ENCODE results near the gene MPHOSPH10.
"Not testable (repeated sequence)": the region's sequence is repeated elsewhere in the genome, so short reads cannot be mapped to it uniquely, and the experiment has no call there.

MPHOSPH10 gene

GRCh38 chr2:71092491-71093260, 37.8 kb upstream of the MPHOSPH10 start:
- H3K79me2 ChIP-seq (ENCODE audit: control insufficient read depth, insufficient read depth, low read length, poor library complexity); H2AK5ac ChIP-seq (ENCODE audit: low read length); H3K4me3 ChIP-seq (ENCODE audit: low read depth, low read length); H2BK5ac ChIP-seq (ENCODE audit: low read depth, low read length, poor library complexity); H4K8ac ChIP-seq (ENCODE audit: low read depth, low read length); H3K4me2 ChIP-seq (ENCODE audit: low read length); H3K4ac ChIP-seq (ENCODE audit: low read depth, low read length); H2BK120ac ChIP-seq (ENCODE audit: insufficient read depth, low read length, poor library complexity); H3K27ac ChIP-seq (ENCODE audit: low read depth, low read length); H3K79me1 ChIP-seq (ENCODE audit: low read length); H4K12ac ChIP-seq (ENCODE audit: low read depth, low read length); H3K27me3 ChIP-seq (ENCODE audit: insufficient read depth, low read length); H4K91ac ChIP-seq (ENCODE audit: low read depth, low read length); H3K14ac ChIP-seq (ENCODE audit: low read length); H3K4me1 ChIP-seq (ENCODE audit: control insufficient read depth in 1 of 2, insufficient read depth in 2 of 2, low read length in 2 of 2); DNase-seq; H3K9ac ChIP-seq (ENCODE audit: low read length); H3K9me3 ChIP-seq (ENCODE audit: insufficient read depth, low read depth, low read length); H3K36me3 ChIP-seq (ENCODE audit: control insufficient read depth in 1 of 2, insufficient read depth in 2 of 2, low read length in 2 of 2); H2AFZ ChIP-seq (ENCODE audit: insufficient read depth, low read length, poor library complexity); H2BK12ac ChIP-seq (ENCODE audit: low read length); H3K23ac ChIP-seq (ENCODE audit: low read length); H3K18ac ChIP-seq (ENCODE audit: low read length): not testable (repeated sequence)
- no CpG with 5 or more reads among the region's 33 CpGs for WGBS (ENCODE audit: extremely low coverage, insufficient coverage, insufficient read length)

GRCh38 chr2:71100195-71100964, 30.1 kb upstream of the MPHOSPH10 start:
- no CpG with 5 or more reads among the region's 3 CpGs for WGBS (ENCODE audit: extremely low coverage, insufficient coverage, insufficient read length)
- Histone ChIP-seq H2AFZ (ENCODE audit: insufficient read depth, low read length, poor library complexity) (no peak overlapping the region), H3K9me3 (ENCODE audit: insufficient read depth, low read depth, low read length) (no peaks in the 10 kb centered on the region)

GRCh38 chr2:71101656-71102055, 28.8 kb upstream of the MPHOSPH10 start:
- no peaks in the 10 kb centered on the region for H3K79me2 ChIP-seq (ENCODE audit: control insufficient read depth, insufficient read depth, low read length, poor library complexity)
- no peak overlapping the region for H3K9ac ChIP-seq (ENCODE audit: low read length)
- no peak overlapping the region for H2AFZ ChIP-seq (ENCODE audit: insufficient read depth, low read length, poor library complexity)
- H2BK120ac ChIP-seq (ENCODE audit: insufficient read depth, low read length, poor library complexity) = no peak overlapping the region
- H3K9me3 ChIP-seq (ENCODE audit: insufficient read depth, low read depth, low read length) = no peaks in the 10 kb centered on the region
- peaks cover 2 to 3% of the 10 kb centered on the region in 2 experiments for H3K4me1 ChIP-seq (ENCODE audit: control insufficient read depth in 1 of 2, insufficient read depth in 2 of 2, low read length in 2 of 2)
- peak overlapping the region; percentile 31 for H3K27ac ChIP-seq (ENCODE audit: low read depth, low read length)
- no peak overlapping the region for H2BK12ac ChIP-seq (ENCODE audit: low read length)
- no peak overlapping the region for H3K18ac ChIP-seq (ENCODE audit: low read length)
- no peaks in the 10 kb centered on the region for H3K36me3 ChIP-seq (ENCODE audit: control insufficient read depth in 1 of 2, insufficient read depth in 2 of 2, low read length in 2 of 2)
- H3K14ac ChIP-seq (ENCODE audit: low read length) = no peak overlapping the region
- peaks cover 1% of the 10 kb centered on the region for H3K79me1 ChIP-seq (ENCODE audit: low read length)
- no CpG with 5 or more reads among the region's 2 CpGs for WGBS (ENCODE audit: extremely low coverage, insufficient coverage, insufficient read length)
- no peak overlapping the region for H4K12ac ChIP-seq (ENCODE audit: low read depth, low read length)
- no peak overlapping the region for H3K23ac ChIP-seq (ENCODE audit: low read length)
- no peak overlapping the region for H4K8ac ChIP-seq (ENCODE audit: low read depth, low read length)
- no peak for DNase-seq
- no peak overlapping the region for H2BK5ac ChIP-seq (ENCODE audit: low read depth, low read length, poor library complexity)
- H2AK5ac ChIP-seq (ENCODE audit: low read length) = no peak overlapping the region
- H3K4ac ChIP-seq (ENCODE audit: low read depth, low read length) = no peak overlapping the region
- H3K27me3 ChIP-seq (ENCODE audit: insufficient read depth, low read length) = no peaks in the 10 kb centered on the region
- no peak overlapping the region for H4K91ac ChIP-seq (ENCODE audit: low read depth, low read length)
- no peak overlapping the region for H3K4me3 ChIP-seq (ENCODE audit: low read depth, low read length)
- H3K4me2 ChIP-seq (ENCODE audit: low read length) = no peak overlapping the region

More at GRCh38 chr2:71100195-71100964, 30.1 kb upstream of the MPHOSPH10 start:
- no peak overlapping the region for H4K12ac ChIP-seq (ENCODE audit: low read depth, low read length)
- H2BK120ac ChIP-seq (ENCODE audit: insufficient read depth, low read length, poor library complexity) = no peak overlapping the region
- no peaks in the 10 kb centered on the region for H3K36me3 ChIP-seq (ENCODE audit: control insufficient read depth in 1 of 2, insufficient read depth in 2 of 2, low read length in 2 of 2)
- H4K8ac ChIP-seq (ENCODE audit: low read depth, low read length) = no peak overlapping the region
- H3K27ac ChIP-seq (ENCODE audit: low read depth, low read length) = no peak overlapping the region
- peaks cover 2 to 3% of the 10 kb centered on the region in 2 experiments for H3K4me1 ChIP-seq (ENCODE audit: control insufficient read depth in 1 of 2, insufficient read depth in 2 of 2, low read length in 2 of 2)
- H3K4me3 ChIP-seq (ENCODE audit: low read depth, low read length) = no peak overlapping the region
- H3K4me2 ChIP-seq (ENCODE audit: low read length) = no peak overlapping the region
- H2BK5ac ChIP-seq (ENCODE audit: low read depth, low read length, poor library complexity) = no peak overlapping the region
- no peak overlapping the region for H3K4ac ChIP-seq (ENCODE audit: low read depth, low read length)
- H3K27me3 ChIP-seq (ENCODE audit: insufficient read depth, low read length) = no peaks in the 10 kb centered on the region
- H2BK12ac ChIP-seq (ENCODE audit: low read length) = no peak overlapping the region
- H2AK5ac ChIP-seq (ENCODE audit: low read length) = no peak overlapping the region
- H4K91ac ChIP-seq (ENCODE audit: low read depth, low read length) = no peak overlapping the region
- no peak overlapping the region for H3K23ac ChIP-seq (ENCODE audit: low read length)
- no peak overlapping the region for H3K14ac ChIP-seq (ENCODE audit: low read length)
- no peak overlapping the region for H3K18ac ChIP-seq (ENCODE audit: low read length)
- peaks cover 1% of the 10 kb centered on the region for H3K79me1 ChIP-seq (ENCODE audit: low read length)
- peak; percentile 53 to 77 for DNase-seq
- H3K79me2 ChIP-seq (ENCODE audit: control insufficient read depth, insufficient read depth, low read length, poor library complexity) = no peaks in the 10 kb centered on the region
- H3K9ac ChIP-seq (ENCODE audit: low read length) = no peak overlapping the region

GRCh38 chr2:71102981-71103681, 27.3 kb upstream of the MPHOSPH10 start:
- H3K14ac ChIP-seq (ENCODE audit: low read length) = no peak overlapping the region
- H4K8ac ChIP-seq (ENCODE audit: low read depth, low read length) = no peak overlapping the region
- no peak overlapping the region for H3K23ac ChIP-seq (ENCODE audit: low read length)
- peaks cover 2 to 3% of the 10 kb centered on the region in 2 experiments for H3K4me1 ChIP-seq (ENCODE audit: control insufficient read depth in 1 of 2, insufficient read depth in 2 of 2, low read length in 2 of 2)
- H2BK12ac ChIP-seq (ENCODE audit: low read length) = no peak overlapping the region
- H4K12ac ChIP-seq (ENCODE audit: low read depth, low read length) = no peak overlapping the region
- H2AFZ ChIP-seq (ENCODE audit: insufficient read depth, low read length, poor library complexity) = no peak overlapping the region
- H3K4me2 ChIP-seq (ENCODE audit: low read length) = no peak overlapping the region
- DNase-seq = peak in 1 of 2 donors; percentile 49
- H3K4me3 ChIP-seq (ENCODE audit: low read depth, low read length) = no peak overlapping the region
- H3K27me3 ChIP-seq (ENCODE audit: insufficient read depth, low read length) = no peaks in the 10 kb centered on the region
- H3K18ac ChIP-seq (ENCODE audit: low read length) = no peak overlapping the region
- no peaks in the 10 kb centered on the region for H3K36me3 ChIP-seq (ENCODE audit: control insufficient read depth in 1 of 2, insufficient read depth in 2 of 2, low read length in 2 of 2)
- no peak overlapping the region for H2BK120ac ChIP-seq (ENCODE audit: insufficient read depth, low read length, poor library complexity)
- no CpG with 5 or more reads among the region's 6 CpGs for WGBS (ENCODE audit: extremely low coverage, insufficient coverage, insufficient read length)
- no peak overlapping the region for H4K91ac ChIP-seq (ENCODE audit: low read depth, low read length)
- no peak overlapping the region for H2BK5ac ChIP-seq (ENCODE audit: low read depth, low read length, poor library complexity)
- H3K9ac ChIP-seq (ENCODE audit: low read length) = no peak overlapping the region
- no peak overlapping the region for H2AK5ac ChIP-seq (ENCODE audit: low read length)
- H3K9me3 ChIP-seq (ENCODE audit: insufficient read depth, low read depth, low read length) = no peaks in the 10 kb centered on the region
- no peak overlapping the region for H3K4ac ChIP-seq (ENCODE audit: low read depth, low read length)
- no peak overlapping the region for H3K27ac ChIP-seq (ENCODE audit: low read depth, low read length)
- peaks cover 1% of the 10 kb centered on the region for H3K79me1 ChIP-seq (ENCODE audit: low read length)
- H3K79me2 ChIP-seq (ENCODE audit: control insufficient read depth, insufficient read depth, low read length, poor library complexity) = no peaks in the 10 kb centered on the region
